Keratinocyte (primary cell): Measurements from ENCODE around the gene CD300LD. TPM values are rescaled to one million over a fixed set of nuclear protein-coding genes. Genes with fewer than 3 reads are reported as not detected.

Experiments used
- DNase-seq: peaks from one replicate; pipeline ENCODE4 v3.0.0-alpha.2; 2011; ENCODE audit warnings: low read depth, missing footprints, low spot score
- FAIRE-seq: peaks from 2 replicates; lab custom pipeline; 2011; peaks lifted over from hg19 to GRCh38; lab: Jason Lieb, UNC
- H2AFZ ChIP-seq: 2 replicates; pipeline ENCODE4 v1.6.0; 2012; ENCODE audit warnings: low read length, control low read depth, inconsistent platforms; ENCODE audit not compliant: control insufficient read depth
- H3K27ac ChIP-seq: 2 replicates; pipeline ENCODE4 v1.5.1; 2011; ENCODE audit warnings: low read length; ENCODE audit not compliant: control insufficient read depth, insufficient read depth
- H3K27me3 ChIP-seq: 3 replicates; pipeline ENCODE4 v1.6.0; 2011; ENCODE audit warnings: low read length; ENCODE audit not compliant: control insufficient read depth, insufficient read depth; ENCODE audit errors: extremely low read depth
- H3K36me3 ChIP-seq, 2 experiments: 2 replicates in 1 of 2; 3 replicates in 1 of 2; pipeline ENCODE4 v1.5.1; 2011; ENCODE audit warnings: low read length in 2 of 2, mild to moderate bottlenecking in 1 of 2; ENCODE audit not compliant: control insufficient read depth in 2 of 2, insufficient read depth in 2 of 2; ENCODE audit errors: extremely low read depth in 1 of 2
- H3K4me1 ChIP-seq: 3 replicates; pipeline ENCODE4 v1.5.1; 2011; ENCODE audit warnings: low read length; ENCODE audit not compliant: control insufficient read depth, insufficient read depth; ENCODE audit errors: extremely low read depth
- H3K4me2 ChIP-seq: 3 replicates; pipeline ENCODE4 v1.6.0; 2011; ENCODE audit warnings: low read depth, low read length; ENCODE audit not compliant: control insufficient read depth, insufficient read depth; ENCODE audit errors: extremely low read depth
- H3K4me3 ChIP-seq, 3 experiments: fragments of 200-600 bp in 1 of 3; sonication (generic) in 1 of 3; 2 replicates in 2 of 3; 3 replicates in 1 of 3; pipeline ENCODE4 v1.5.1; 2011 to 2016; ENCODE audit warnings: low read length in 3 of 3, mild to moderate bottlenecking in 3 of 3, control low read depth in 2 of 3, inconsistent platforms in 1 of 3, low read depth in 1 of 3, mixed read lengths in 1 of 3, mixed run types in 1 of 3, moderate library complexity in 1 of 3; ENCODE audit not compliant: control insufficient read depth in 2 of 3, insufficient read depth in 2 of 3; ENCODE audit errors: extremely low read depth in 1 of 3
- H3K79me2 ChIP-seq: 2 replicates; pipeline ENCODE4 v1.6.0; 2012; ENCODE audit warnings: low read length; ENCODE audit not compliant: control insufficient read depth, insufficient read depth
- H3K9ac ChIP-seq: 3 replicates; pipeline ENCODE4 v1.6.0; 2011; ENCODE audit warnings: low read length; ENCODE audit not compliant: control insufficient read depth, insufficient read depth; ENCODE audit errors: extremely low read depth
- H3K9me1 ChIP-seq: 3 replicates; pipeline ENCODE4 v1.6.0; 2011; ENCODE audit warnings: low read length; ENCODE audit not compliant: control insufficient read depth, insufficient read depth; ENCODE audit errors: extremely low read depth
- H3K9me3 ChIP-seq: 2 replicates; pipeline ENCODE4 v1.5.1; 2012; ENCODE audit warnings: low read depth, low read length; ENCODE audit not compliant: control insufficient read depth
- H4K20me1 ChIP-seq: 3 replicates; pipeline ENCODE4 v1.6.0; 2011; ENCODE audit warnings: low read length; ENCODE audit not compliant: control insufficient read depth, insufficient read depth; ENCODE audit errors: extremely low read depth
- CTCF ChIP-seq, 3 experiments: IDR thresholded peaks in 1 of 3; conservative IDR thresholded peaks in 1 of 3; optimal IDR thresholded peaks in 1 of 3; 2 replicates in 2 of 3; 3 replicates in 1 of 3; pipeline versions ENCODE3 to v1.5.1; 2011; ENCODE audit warnings: low read length in 3 of 3, mild to moderate bottlenecking in 3 of 3, moderate library complexity in 2 of 3, control low read depth in 1 of 3, inconsistent platforms in 1 of 3; ENCODE audit not compliant: insufficient read depth in 2 of 3; ENCODE audit errors: extremely low read depth in 1 of 3
- EZH2 ChIP-seq: IDR thresholded peaks from one replicate; pipeline ENCODE4 v1.6.1; 2012; ENCODE audit warnings: inconsistent platforms, mild to moderate bottlenecking, low read length, moderate library complexity
- dilution Hi-C: fragments of 300-500 bp; cut with MboI; formaldehyde crosslinking; loops from one replicate; pipeline ENCODE4 v1.7.0; 2020; ENCODE audit warnings: low sequenced_read_pairs; ENCODE audit not compliant: extremely low pct_ligation_motif_present
- polyA plus RNA-seq, 5 experiments: library from polyadenylated mRNA; depleted of rRNA in 3 of 5; stranded (reverse) in 3 of 5; stranded (forward) in 1 of 5; unstranded in 1 of 5; fragments of >200 nt; gene quantifications; 1 replicate in 1 of 5; 2 replicates in 3 of 5; 3 replicates in 1 of 5; pipeline versions ENCODE4 v1.2.1 to v1.2.3, GENCODE V29; 2011 to 2012; ENCODE audit warnings: missing spikeins in 2 of 5, low read depth in 1 of 5, low replicate concordance in 1 of 5

CD300LD gene
- polyA plus RNA-seq, 1 donor (not counting 4 experiments of a cell fraction or from before 2014, with no cell fraction given): not detected

- H3K27me3 ChIP-seq: peaks cover 9% of the 10 kb centered on the region
- no peak for FAIRE-seq
Measured at GRCh38 chr17:74546586-74546985, 45.5 kb downstream of the CD300LD start.

GRCh38 chr17:74545843-74546230 lies 46.2 kb downstream of the CD300LD start, which contains the start of gene CD300C:
TSS of gene CD300C (minus strand) at chr17:74546115. CDS start at chr17:74545782, 333 bp downstream.
- FAIRE-seq (no peak), DNase-seq (no peak)
- no peak within 1 kb of the TSS for H3K27ac ChIP-seq
- H3K4me1 ChIP-seq: peaks cover 6% of the 10 kb centered on the region
- H3K9me1 ChIP-seq: no peaks in the 10 kb centered on the region
- H3K4me3 ChIP-seq: no peak within 1 kb of the TSS
- no peaks in the 10 kb centered on the region for H3K9me3 ChIP-seq
- H2AFZ ChIP-seq: no peak within 1 kb of the TSS
- no peaks in the 10 kb centered on the region for H3K36me3 ChIP-seq
- peaks cover 9% of the 10 kb centered on the region for H3K27me3 ChIP-seq
- no peaks in the 10 kb centered on the region for H3K79me2 ChIP-seq
- H3K4me2 ChIP-seq: no peak within 1 kb of the TSS
- no peaks in the 10 kb centered on the region for H4K20me1 ChIP-seq
- TF ChIP-seq CTCF (optimal IDR thresholded peaks at IDR 0.05 in 1 of 3, IDR thresholded peaks at IDR 0.05 in 1 of 3, conservative IDR thresholded peaks at IDR 0.05 in 1 of 3; ENCODE audit: extremely low read depth in 1 of 3, insufficient read depth in 2 of 3, low read length in 3 of 3): no peak
- TF ChIP-seq EZH2: no peak
- no peak within 1 kb of the TSS for H3K9ac ChIP-seq
- dilution Hi-C loops: no loop called here

More at GRCh38 chr17:74546586-74546985, 45.5 kb downstream of the CD300LD start:
- Histone ChIP-seq H3K9me3 (no peaks in the 10 kb centered on the region), H3K79me2 (no peaks in the 10 kb centered on the region), H3K4me2 (no peak overlapping the region), H3K4me3 (no peak overlapping the region), H3K27ac (no peak overlapping the region), H3K9me1 (no peaks in the 10 kb centered on the region), H4K20me1 (no peaks in the 10 kb centered on the region), H3K9ac (no peak overlapping the region), H3K36me3 (no peaks in the 10 kb centered on the region), H3K4me1 (peaks cover 11% of the 10 kb centered on the region), H2AFZ (no peak overlapping the region)
- no peak for TF ChIP-seq EZH2
- TF ChIP-seq CTCF (optimal IDR thresholded peaks at IDR 0.05 in 1 of 3, IDR thresholded peaks at IDR 0.05 in 1 of 3, conservative IDR thresholded peaks at IDR 0.05 in 1 of 3; ENCODE audit: extremely low read depth in 1 of 3, insufficient read depth in 2 of 3, low read length in 3 of 3): no peak
- dilution Hi-C loops: no loop called here
- no peak for DNase-seq
